ENCODE results near the gene CT47B1.
"Not testable (repeated sequence)": the region's sequence is repeated elsewhere in the genome, so short reads cannot be mapped to it uniquely, and the experiment has no call there.

CT47B1 gene

GRCh38 chrX:120875766-120876165 is at the start of gene CT47B1:
CT47B1 (minus strand) TSS chrX:120875866; CDS start chrX:120875670, 196 bp downstream.
- DNase-seq = not testable (repeated sequence)

- no peak for DNase-seq
Measured at GRCh38 chrX:120874678-120875557, 748 bp downstream of the CT47B1 start.

- DNase-seq = no peak
Measured at GRCh38 chrX:120857240-120857639, 18.4 kb downstream of the CT47B1 start.

- DNase-seq = no peak
Measured at GRCh38 chrX:120840827-120841226, 34.8 kb downstream of the CT47B1 start.

- DNase-seq = no peak
Measured at GRCh38 chrX:120839491-120839890, 36.2 kb downstream of the CT47B1 start.

GRCh38 chrX:120827213-120827612 is 48.5 kb downstream of the CT47B1 start:
- DNase-seq = not testable (repeated sequence)

GRCh38 chrX:120825146-120825545 is 50.5 kb downstream of the CT47B1 start:
- DNase-seq = no peak

- no peak for DNase-seq
Measured at GRCh38 chrX:120824021-120824420, 51.6 kb downstream of the CT47B1 start.

GRCh38 chrX:120823556-120823955 is 52.1 kb downstream of the CT47B1 start:
- no peak for DNase-seq
